Stomach (tissue), 9 donors: ENCODE measurements around the gene MTA3. TPM values are rescaled to one million over a fixed set of nuclear protein-coding genes. Genes with fewer than 3 reads are reported as not detected.

ENCODE experiments used
- DNase-seq, 2 donors: peaks; one replicate each; pipeline versions ENCODE4 v3.0.0 to v3.0.0-alpha.2; 2013 to 2019
- H3K27ac ChIP-seq, 5 donors: fragments of 200-600 bp in 4 of 5; sonication (generic) in 4 of 5; one replicate each; pipeline ENCODE4 v1.5.1; 2013 to 2019; ENCODE audit warnings: mild to moderate bottlenecking in 1 of 5, moderate library complexity in 1 of 5
- H3K27me3 ChIP-seq, 3 donors: fragments of 200-600 bp; sonication (generic); one replicate each; pipeline ENCODE4 v1.5.1; 2017 to 2019; ENCODE audit warnings: mixed run types in 1 of 3
- H3K36me3 ChIP-seq, 4 donors: fragments of 200-600 bp; sonication (generic); 1 replicate in 3 of 4; 2 replicates in 1 of 4; pipeline ENCODE4 v1.5.1; 2016 to 2019
- H3K4me1 ChIP-seq, 4 donors: fragments of 200-600 bp; sonication (generic); one replicate each; pipeline ENCODE4 v1.5.1; 2016 to 2019
- H3K4me3 ChIP-seq, 4 donors: fragments of 200-600 bp; sonication (generic) in 3 of 4; one replicate each; pipeline ENCODE4 v1.5.1; 2016 to 2019; ENCODE audit warnings: mild to moderate bottlenecking in 1 of 4
- H3K9me3 ChIP-seq, 4 donors: fragments of 200-600 bp; sonication (generic); one replicate each; pipeline ENCODE4 v1.5.1; 2016 to 2019
- EP300 ChIP-seq: sonication (generic); formaldehyde crosslinking; IDR thresholded peaks from one replicate; pipeline ENCODE4 v1.6.1; 2017; ENCODE audit warnings: antibody characterized with exemption
- POLR2A ChIP-seq, 4 donors: fragments of 450-650 bp; IDR thresholded peaks; one replicate each; pipeline ENCODE4 v1.6.1; 2016; ENCODE audit warnings: antibody characterized with exemption in 4 of 4, control low read depth in 2 of 4, mild to moderate bottlenecking in 1 of 4, moderate library complexity in 1 of 4
- POLR2AphosphoS5 ChIP-seq, 3 donors: sonication (generic); formaldehyde crosslinking; IDR thresholded peaks; one replicate each; pipeline ENCODE4 v1.6.1; 2016; ENCODE audit warnings: antibody characterized with exemption in 3 of 3
- WGBS, 5 donors: extraction: QIAGEN DNeasy Blood & Tissue Kit in 3 of 5; methylation state at CpG; one replicate each; pipeline versions ENCODE4 v1.1.5 to v1.1.7; 2013 to 2018; 5-methylcytosine and 5-hydroxymethylcytosine counted together
- intact Hi-C: fragments of 100-400 bp; cut with DNase I; formaldehyde crosslinking; loops from one replicate; pipeline ENCODE4 v1.15.1; 2023; ENCODE audit warnings: low total_unique reads
- polyA plus RNA-seq, 3 donors: library from polyadenylated mRNA; stranded (reverse); fragments of 200-250 nt; gene quantifications; one replicate each; pipeline ENCODE4 v1.2.3, GENCODE V29; 2013
- total RNA-seq, 5 donors: library from RNA; depleted of rRNA; stranded (reverse); fragments of >200 nt; gene quantifications; one replicate each; pipeline versions ENCODE4 v1.1.0 to v1.2.3, GENCODE V29; 2014 to 2016
- TF ChIP-seq, protein P1 (sequence below), 7 experiments: fragments of 450-650 bp in 4 of 7; fragments of 200-600 bp in 3 of 7; sonication (generic) in 3 of 7; IDR thresholded peaks; one replicate each; pipeline ENCODE4 v1.5.1; 2016 to 2019; ENCODE audit warnings: antibody characterized with exemption in 7 of 7, control low read depth in 2 of 7, mild to moderate bottlenecking in 1 of 7
- donor health status: healthy with polysubstance abuse.
- donor health status: Bipolar disorder and iron deficiency.
- donor health status: healthy.

The MTA3 gene
- total and polyA plus RNA-seq, 8 donors, result 27.8 to 120 (median 49.1) TPM

DNA sequence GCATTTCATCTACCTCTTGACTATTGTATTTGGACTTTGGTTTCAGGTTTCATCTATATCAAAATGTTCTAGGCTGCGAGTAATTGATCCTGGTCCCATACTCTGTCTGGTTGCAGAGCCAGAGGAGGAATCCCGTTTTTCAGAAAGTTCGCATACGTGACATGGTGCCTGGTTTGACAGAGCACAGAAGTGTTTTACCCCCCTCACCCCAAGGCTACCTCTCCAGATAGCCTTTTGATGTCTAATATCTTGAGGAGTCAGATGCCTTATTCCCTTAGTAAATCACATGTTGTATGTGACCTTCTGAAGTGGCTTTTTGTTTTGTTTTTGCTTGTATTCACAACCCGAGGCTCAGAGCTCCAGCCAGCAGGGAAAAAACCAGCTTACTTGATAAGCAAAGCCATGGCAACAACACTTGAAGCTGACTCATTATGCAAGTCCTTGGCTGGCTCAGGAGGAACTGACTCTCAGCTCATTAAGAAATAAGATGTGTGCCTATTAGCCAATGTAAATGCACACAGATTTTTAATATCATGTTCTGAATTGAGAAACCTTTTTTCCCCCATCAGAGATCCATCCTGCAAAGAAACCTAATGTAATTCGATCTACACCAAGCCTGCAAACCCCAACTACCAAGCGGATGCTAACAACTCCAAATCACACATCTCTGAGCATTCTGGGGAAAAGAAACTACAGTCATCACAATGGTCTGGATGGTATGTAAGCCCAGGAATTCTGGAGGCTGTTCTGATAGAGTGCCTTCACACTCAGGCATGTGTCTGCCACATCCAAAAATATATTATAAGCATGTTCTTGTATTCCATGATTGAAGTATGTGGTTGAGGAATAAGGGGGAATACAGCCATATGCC, 154.1 kb downstream of the MTA3 start:
- peaks cover 0 to 20% (median 8%) of the 10 kb centered on the region in 4 donors for H3K4me1 ChIP-seq
- TF ChIP-seq EP300, result no peak
- TF ChIP-seq POLR2AphosphoS5 (IDR thresholded peaks at IDR 0.05), result peak in 1 of 3 donors; percentile 72
- H3K36me3 ChIP-seq, result peaks cover 0 to 21% (median 12%) of the 10 kb centered on the region in 4 donors
- H3K27me3 ChIP-seq, result no peaks in the 10 kb centered on the region
- no peak overlapping the region for H3K4me3 ChIP-seq
- intact Hi-C loops, result no loop called here
- WGBS, 5 donors, result 36 to 49% (median 42%) methylated on average over 7 of the region's 7 CpGs
- H3K27ac ChIP-seq, result peak overlapping the region; percentile 25 to 58 (median 45)
- no peaks in the 10 kb centered on the region for H3K9me3 ChIP-seq
- DNase-seq, result peak; percentile 65 to 86

DNA sequence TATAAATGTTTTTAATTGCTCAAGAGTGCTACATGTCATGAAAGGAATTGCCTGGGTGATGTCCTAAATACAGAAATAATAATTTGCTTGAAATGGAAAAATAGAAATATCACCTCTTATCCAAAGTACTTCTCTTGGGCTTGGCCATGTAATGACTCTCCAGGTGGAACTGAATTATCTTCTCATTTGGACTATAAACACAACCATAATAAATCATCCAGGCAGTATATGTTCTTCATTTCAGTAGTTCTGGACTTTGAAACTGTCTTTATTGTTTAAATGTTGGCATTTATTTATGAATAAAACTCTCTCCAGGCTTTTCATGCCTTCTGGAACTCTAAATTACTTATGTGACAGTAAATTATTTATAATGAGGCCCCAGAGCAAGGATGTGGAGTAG, 155.0 kb downstream of the MTA3 start:
- DNase-seq, result no peak
- intact Hi-C loops, result no loop called here
- Histone ChIP-seq H3K27me3 (no peaks in the 10 kb centered on the region), H3K9me3 (no peaks in the 10 kb centered on the region), H3K27ac (no peak overlapping the region), H3K36me3 (peaks cover 0 to 21% (median 12%) of the 10 kb centered on the region in 4 donors), H3K4me3 (no peak overlapping the region), H3K4me1 (peaks cover 0 to 20% (median 8%) of the 10 kb centered on the region in 4 donors)
- TF ChIP-seq, protein P1, sequence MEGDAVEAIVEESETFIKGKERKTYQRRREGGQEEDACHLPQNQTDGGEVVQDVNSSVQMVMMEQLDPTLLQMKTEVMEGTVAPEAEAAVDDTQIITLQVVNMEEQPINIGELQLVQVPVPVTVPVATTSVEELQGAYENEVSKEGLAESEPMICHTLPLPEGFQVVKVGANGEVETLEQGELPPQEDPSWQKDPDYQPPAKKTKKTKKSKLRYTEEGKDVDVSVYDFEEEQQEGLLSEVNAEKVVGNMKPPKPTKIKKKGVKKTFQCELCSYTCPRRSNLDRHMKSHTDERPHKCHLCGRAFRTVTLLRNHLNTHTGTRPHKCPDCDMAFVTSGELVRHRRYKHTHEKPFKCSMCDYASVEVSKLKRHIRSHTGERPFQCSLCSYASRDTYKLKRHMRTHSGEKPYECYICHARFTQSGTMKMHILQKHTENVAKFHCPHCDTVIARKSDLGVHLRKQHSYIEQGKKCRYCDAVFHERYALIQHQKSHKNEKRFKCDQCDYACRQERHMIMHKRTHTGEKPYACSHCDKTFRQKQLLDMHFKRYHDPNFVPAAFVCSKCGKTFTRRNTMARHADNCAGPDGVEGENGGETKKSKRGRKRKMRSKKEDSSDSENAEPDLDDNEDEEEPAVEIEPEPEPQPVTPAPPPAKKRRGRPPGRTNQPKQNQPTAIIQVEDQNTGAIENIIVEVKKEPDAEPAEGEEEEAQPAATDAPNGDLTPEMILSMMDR (IDR thresholded peaks at IDR 0.05), result no peak
- TF ChIP-seq POLR2AphosphoS5 (IDR thresholded peaks at IDR 0.05), result no peak
- TF ChIP-seq POLR2A (IDR thresholded peaks at IDR 0.05), result no peak
- no peak for TF ChIP-seq EP300

GRCh38 chr2:42724886-42725285, 156.5 kb downstream of the MTA3 start:
- intact Hi-C loops, result no loop called here

DNA sequence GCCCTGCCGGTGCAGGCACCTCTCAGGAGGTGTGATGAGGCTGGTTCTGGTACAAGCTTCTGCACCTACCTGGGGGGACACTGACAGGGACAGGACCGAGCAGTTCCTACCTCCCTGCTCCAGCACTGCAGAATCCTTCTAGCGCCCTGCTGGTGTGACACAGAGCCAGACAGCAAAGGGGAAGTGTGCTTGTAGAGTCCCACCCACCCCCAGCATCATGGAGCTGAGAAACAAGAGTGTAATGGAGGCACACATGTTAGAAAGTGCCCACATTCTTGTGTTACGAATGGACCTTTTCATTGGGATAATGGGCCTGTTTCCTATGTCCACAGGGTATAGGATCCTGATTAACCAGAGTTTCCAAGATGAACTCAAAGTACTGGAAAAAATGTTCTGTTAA, 157.2 kb downstream of the MTA3 start:
- intact Hi-C loops, result no loop called here
- TF ChIP-seq EP300 (no peak), POLR2A (IDR thresholded peaks at IDR 0.05) (no peak), POLR2AphosphoS5 (IDR thresholded peaks at IDR 0.05) (no peak)
- TF ChIP-seq, protein P1 (IDR thresholded peaks at IDR 0.05), result no peak
- Histone ChIP-seq H3K9me3 (peaks cover 0 to 6% (median 0%) of the 10 kb centered on the region in 4 donors), H3K36me3 (peaks cover 0 to 21% (median 13%) of the 10 kb centered on the region in 4 donors), H3K4me3 (no peak overlapping the region), H3K27me3 (no peaks in the 10 kb centered on the region), H3K27ac (no peak overlapping the region), H3K4me1 (peaks cover 0 to 20% (median 8%) of the 10 kb centered on the region in 4 donors)
- DNase-seq, result peak in 1 of 2 donors; percentile 11
- 77 to 90% (median 89%) methylated on average over 3 to 4 of the region's 4 CpGs for WGBS, 5 donors

More at GRCh38 chr2:42724886-42725285, 156.5 kb downstream of the MTA3 start:
- Histone ChIP-seq H3K4me3 (no peak overlapping the region), H3K36me3 (peaks cover 0 to 21% (median 13%) of the 10 kb centered on the region in 4 donors), H3K27ac (no peak overlapping the region), H3K9me3 (peaks cover 0 to 6% (median 0%) of the 10 kb centered on the region in 4 donors), H3K4me1 (peaks cover 0 to 20% (median 8%) of the 10 kb centered on the region in 4 donors), H3K27me3 (no peaks in the 10 kb centered on the region)
- TF ChIP-seq POLR2A (IDR thresholded peaks at IDR 0.05) (no peak), POLR2AphosphoS5 (IDR thresholded peaks at IDR 0.05) (no peak), EP300 (no peak)
- TF ChIP-seq, protein P1 (IDR thresholded peaks at IDR 0.05), result no peak
- 93 to 95% (median 93%) methylated on average over 2 of the region's 2 CpGs for WGBS, 5 donors
- DNase-seq, result no peak
